ENCODE results near the gene DNAH2. TPM values are rescaled to one million over a fixed set of nuclear protein-coding genes. Genes with fewer than 3 reads are reported as not detected.

Gene DNAH2
- total and polyA plus RNA-seq, 2 of the 13 experiments (the other 11 are each of a cell fraction or from before 2014, with no cell fraction given), result not detected

GRCh38 chr17:7836596-7837407, 119.3 kb downstream of the DNAH2 start (continued):
- TF ChIP-seq, protein P1, sequence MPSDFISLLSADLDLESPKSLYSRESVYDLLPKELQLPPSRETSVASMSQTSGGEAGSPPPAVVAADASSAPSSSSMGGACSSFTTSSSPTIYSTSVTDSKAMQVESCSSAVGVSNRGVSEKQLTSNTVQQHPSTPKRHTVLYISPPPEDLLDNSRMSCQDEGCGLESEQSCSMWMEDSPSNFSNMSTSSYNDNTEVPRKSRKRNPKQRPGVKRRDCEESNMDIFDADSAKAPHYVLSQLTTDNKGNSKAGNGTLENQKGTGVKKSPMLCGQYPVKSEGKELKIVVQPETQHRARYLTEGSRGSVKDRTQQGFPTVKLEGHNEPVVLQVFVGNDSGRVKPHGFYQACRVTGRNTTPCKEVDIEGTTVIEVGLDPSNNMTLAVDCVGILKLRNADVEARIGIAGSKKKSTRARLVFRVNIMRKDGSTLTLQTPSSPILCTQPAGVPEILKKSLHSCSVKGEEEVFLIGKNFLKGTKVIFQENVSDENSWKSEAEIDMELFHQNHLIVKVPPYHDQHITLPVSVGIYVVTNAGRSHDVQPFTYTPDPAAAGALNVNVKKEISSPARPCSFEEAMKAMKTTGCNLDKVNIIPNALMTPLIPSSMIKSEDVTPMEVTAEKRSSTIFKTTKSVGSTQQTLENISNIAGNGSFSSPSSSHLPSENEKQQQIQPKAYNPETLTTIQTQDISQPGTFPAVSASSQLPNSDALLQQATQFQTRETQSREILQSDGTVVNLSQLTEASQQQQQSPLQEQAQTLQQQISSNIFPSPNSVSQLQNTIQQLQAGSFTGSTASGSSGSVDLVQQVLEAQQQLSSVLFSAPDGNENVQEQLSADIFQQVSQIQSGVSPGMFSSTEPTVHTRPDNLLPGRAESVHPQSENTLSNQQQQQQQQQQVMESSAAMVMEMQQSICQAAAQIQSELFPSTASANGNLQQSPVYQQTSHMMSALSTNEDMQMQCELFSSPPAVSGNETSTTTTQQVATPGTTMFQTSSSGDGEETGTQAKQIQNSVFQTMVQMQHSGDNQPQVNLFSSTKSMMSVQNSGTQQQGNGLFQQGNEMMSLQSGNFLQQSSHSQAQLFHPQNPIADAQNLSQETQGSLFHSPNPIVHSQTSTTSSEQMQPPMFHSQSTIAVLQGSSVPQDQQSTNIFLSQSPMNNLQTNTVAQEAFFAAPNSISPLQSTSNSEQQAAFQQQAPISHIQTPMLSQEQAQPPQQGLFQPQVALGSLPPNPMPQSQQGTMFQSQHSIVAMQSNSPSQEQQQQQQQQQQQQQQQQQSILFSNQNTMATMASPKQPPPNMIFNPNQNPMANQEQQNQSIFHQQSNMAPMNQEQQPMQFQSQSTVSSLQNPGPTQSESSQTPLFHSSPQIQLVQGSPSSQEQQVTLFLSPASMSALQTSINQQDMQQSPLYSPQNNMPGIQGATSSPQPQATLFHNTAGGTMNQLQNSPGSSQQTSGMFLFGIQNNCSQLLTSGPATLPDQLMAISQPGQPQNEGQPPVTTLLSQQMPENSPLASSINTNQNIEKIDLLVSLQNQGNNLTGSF (CRISPR knock-in tag; IDR thresholded peaks at IDR 0.05), result no peak
- TF ChIP-seq MAFK (conservative IDR thresholded peaks at IDR 0.05 in 1 of 2, IDR thresholded peaks at IDR 0.05 in 1 of 2; ENCODE audit: low read length in 2 of 2) (no peak; a peak in 1 of 4 replicates), THYN1 (CRISPR knock-in tag; IDR thresholded peaks at IDR 0.05; ENCODE audit: borderline replicate concordance, low read depth) (no peak), PAX8 (CRISPR knock-in tag; IDR thresholded peaks at IDR 0.05; ENCODE audit: borderline replicate concordance) (no peak), U2AF1 (optimal IDR thresholded peaks at IDR 0.05; ENCODE audit: low read depth, low read length) (peak; percentile 95), GFI1 (CRISPR knock-in tag; IDR thresholded peaks at IDR 0.05; ENCODE audit: borderline replicate concordance) (peak; percentile 61), AGO2 (optimal IDR thresholded peaks at IDR 0.05; ENCODE audit: low read depth, low read length) (no peak), HMG20B (CRISPR knock-in tag; conservative IDR thresholded peaks at IDR 0.05) (peak; percentile 91), CCDC6 (CRISPR knock-in tag; IDR thresholded peaks at IDR 0.05) (peak; percentile 98), SAP130 (CRISPR knock-in tag; IDR thresholded peaks at IDR 0.05; ENCODE audit: low read depth) (peak; percentile 98)
- TF ChIP-seq, protein P2, sequence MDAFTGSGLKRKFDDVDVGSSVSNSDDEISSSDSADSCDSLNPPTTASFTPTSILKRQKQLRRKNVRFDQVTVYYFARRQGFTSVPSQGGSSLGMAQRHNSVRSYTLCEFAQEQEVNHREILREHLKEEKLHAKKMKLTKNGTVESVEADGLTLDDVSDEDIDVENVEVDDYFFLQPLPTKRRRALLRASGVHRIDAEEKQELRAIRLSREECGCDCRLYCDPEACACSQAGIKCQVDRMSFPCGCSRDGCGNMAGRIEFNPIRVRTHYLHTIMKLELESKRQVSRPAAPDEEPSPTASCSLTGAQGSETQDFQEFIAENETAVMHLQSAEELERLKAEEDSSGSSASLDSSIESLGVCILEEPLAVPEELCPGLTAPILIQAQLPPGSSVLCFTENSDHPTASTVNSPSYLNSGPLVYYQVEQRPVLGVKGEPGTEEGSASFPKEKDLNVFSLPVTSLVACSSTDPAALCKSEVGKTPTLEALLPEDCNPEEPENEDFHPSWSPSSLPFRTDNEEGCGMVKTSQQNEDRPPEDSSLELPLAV (CRISPR knock-in tag; conservative IDR thresholded peaks at IDR 0.05; ENCODE audit: low read depth), result no peak
- TF ChIP-seq, protein P3, sequence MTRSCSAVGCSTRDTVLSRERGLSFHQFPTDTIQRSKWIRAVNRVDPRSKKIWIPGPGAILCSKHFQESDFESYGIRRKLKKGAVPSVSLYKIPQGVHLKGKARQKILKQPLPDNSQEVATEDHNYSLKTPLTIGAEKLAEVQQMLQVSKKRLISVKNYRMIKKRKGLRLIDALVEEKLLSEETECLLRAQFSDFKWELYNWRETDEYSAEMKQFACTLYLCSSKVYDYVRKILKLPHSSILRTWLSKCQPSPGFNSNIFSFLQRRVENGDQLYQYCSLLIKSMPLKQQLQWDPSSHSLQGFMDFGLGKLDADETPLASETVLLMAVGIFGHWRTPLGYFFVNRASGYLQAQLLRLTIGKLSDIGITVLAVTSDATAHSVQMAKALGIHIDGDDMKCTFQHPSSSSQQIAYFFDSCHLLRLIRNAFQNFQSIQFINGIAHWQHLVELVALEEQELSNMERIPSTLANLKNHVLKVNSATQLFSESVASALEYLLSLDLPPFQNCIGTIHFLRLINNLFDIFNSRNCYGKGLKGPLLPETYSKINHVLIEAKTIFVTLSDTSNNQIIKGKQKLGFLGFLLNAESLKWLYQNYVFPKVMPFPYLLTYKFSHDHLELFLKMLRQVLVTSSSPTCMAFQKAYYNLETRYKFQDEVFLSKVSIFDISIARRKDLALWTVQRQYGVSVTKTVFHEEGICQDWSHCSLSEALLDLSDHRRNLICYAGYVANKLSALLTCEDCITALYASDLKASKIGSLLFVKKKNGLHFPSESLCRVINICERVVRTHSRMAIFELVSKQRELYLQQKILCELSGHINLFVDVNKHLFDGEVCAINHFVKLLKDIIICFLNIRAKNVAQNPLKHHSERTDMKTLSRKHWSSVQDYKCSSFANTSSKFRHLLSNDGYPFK (CRISPR knock-in tag; IDR thresholded peaks at IDR 0.05; ENCODE audit: borderline replicate concordance), result peak; percentile 92
- TF ChIP-seq, protein P4, sequence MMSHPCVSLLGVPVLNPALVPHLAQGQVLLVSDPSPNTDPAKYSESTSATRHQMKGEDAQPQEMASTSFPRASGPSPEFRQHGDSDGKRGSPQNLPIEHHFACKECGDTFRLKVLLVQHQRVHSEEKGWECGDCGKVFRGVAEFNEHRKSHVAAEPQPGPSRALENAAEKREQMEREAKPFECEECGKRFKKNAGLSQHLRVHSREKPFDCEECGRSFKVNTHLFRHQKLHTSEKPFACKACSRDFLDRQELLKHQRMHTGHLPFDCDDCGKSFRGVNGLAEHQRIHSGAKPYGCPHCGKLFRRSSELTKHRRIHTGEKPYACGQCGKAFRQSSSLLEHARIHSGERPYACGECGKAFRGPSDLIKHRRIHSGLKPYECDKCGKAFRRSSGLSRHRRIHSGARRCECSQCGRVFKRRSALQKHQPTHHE (CRISPR knock-in tag; IDR thresholded peaks at IDR 0.05; ENCODE audit: borderline replicate concordance), result no peak; the same call in 1 of the 2 replicates
- TF ChIP-seq, protein P5, sequence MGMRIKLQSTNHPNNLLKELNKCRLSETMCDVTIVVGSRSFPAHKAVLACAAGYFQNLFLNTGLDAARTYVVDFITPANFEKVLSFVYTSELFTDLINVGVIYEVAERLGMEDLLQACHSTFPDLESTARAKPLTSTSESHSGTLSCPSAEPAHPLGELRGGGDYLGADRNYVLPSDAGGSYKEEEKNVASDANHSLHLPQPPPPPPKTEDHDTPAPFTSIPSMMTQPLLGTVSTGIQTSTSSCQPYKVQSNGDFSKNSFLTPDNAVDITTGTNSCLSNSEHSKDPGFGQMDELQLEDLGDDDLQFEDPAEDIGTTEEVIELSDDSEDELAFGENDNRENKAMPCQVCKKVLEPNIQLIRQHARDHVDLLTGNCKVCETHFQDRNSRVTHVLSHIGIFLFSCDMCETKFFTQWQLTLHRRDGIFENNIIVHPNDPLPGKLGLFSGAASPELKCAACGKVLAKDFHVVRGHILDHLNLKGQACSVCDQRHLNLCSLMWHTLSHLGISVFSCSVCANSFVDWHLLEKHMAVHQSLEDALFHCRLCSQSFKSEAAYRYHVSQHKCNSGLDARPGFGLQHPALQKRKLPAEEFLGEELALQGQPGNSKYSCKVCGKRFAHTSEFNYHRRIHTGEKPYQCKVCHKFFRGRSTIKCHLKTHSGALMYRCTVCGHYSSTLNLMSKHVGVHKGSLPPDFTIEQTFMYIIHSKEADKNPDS (CRISPR knock-in tag; IDR thresholded peaks at IDR 0.05), result peak; percentile 81; the same call in 1 of the 2 replicates
